HepG2 (cell line): ENCODE results near the gene LRRC3C. TPM values are rescaled to one million over a fixed set of nuclear protein-coding genes. Genes with fewer than 3 reads are reported as not detected.

Experiments
- AGO2 ChIP-seq: fragments of 200-400 bp; formaldehyde crosslinking; optimal IDR thresholded peaks from 2 replicates; pipeline ENCODE3; 2017; ENCODE audit warnings: mild to moderate bottlenecking, low read depth, low read length, moderate library complexity
- BHLHE40 ChIP-seq: IDR thresholded peaks from 2 replicates; pipeline ENCODE4 v1.6.1; 2011; ENCODE audit warnings: low read length, improper control_type of control experiment
- CREM ChIP-seq, 2 experiments: sonication (generic) in 1 of 2; formaldehyde crosslinking in 1 of 2; IDR thresholded peaks; 2 replicates each; pipeline versions ENCODE4 v1.4.0 to v1.6.1; 2016 to 2020; ENCODE audit warnings: antibody characterized with exemption in 1 of 2, mild to moderate bottlenecking in 1 of 2, missing genetic modification reagents in 1 of 2
- EEA1 ChIP-seq: sonication (generic); formaldehyde crosslinking; IDR thresholded peaks from 2 replicates; pipeline ENCODE4 v1.5.1; 2020; ENCODE audit warnings: mild to moderate bottlenecking, missing genetic modification reagents, borderline replicate concordance
- EED ChIP-seq: sonication (generic); formaldehyde crosslinking; IDR thresholded peaks from 2 replicates; pipeline ENCODE4 v1.5.0; 2020; ENCODE audit warnings: mild to moderate bottlenecking, missing genetic modification reagents
- HMGA1 ChIP-seq: sonication (generic); formaldehyde crosslinking; conservative IDR thresholded peaks from 2 replicates; pipeline ENCODE4 v1.4.0; 2020; ENCODE audit warnings: missing genetic modification reagents
- HNF4G ChIP-seq, 2 experiments: sonication (generic) in 1 of 2; formaldehyde crosslinking in 1 of 2; IDR thresholded peaks; 2 replicates each; pipeline versions ENCODE4 v1.4.0 to v1.6.1; 2011 to 2020; ENCODE audit warnings: borderline replicate concordance in 2 of 2, low read depth in 2 of 2, mild to moderate bottlenecking in 2 of 2, low read length in 1 of 2, missing genetic modification reagents in 1 of 2, moderate library complexity in 1 of 2
- HNRNPK ChIP-seq: fragments of 200-400 bp; formaldehyde crosslinking; IDR thresholded peaks from 2 replicates; pipeline ENCODE4 v1.6.1; 2018; ENCODE audit warnings: low read length, low read depth, moderate library complexity, mild to moderate bottlenecking; ENCODE audit not compliant: poor library complexity, severe bottlenecking
- HNRNPLL ChIP-seq: fragments of 200-400 bp; formaldehyde crosslinking; IDR thresholded peaks from 2 replicates; pipeline ENCODE4 v1.6.1; 2017; ENCODE audit warnings: mild to moderate bottlenecking, low read depth, low read length; ENCODE audit not compliant: poor library complexity, severe bottlenecking
- ISL2 ChIP-seq: sonication (generic); formaldehyde crosslinking; IDR thresholded peaks from 2 replicates; pipeline ENCODE4 v1.5.0; 2020; ENCODE audit warnings: missing genetic modification reagents
- JDP2 ChIP-seq: sonication (generic); formaldehyde crosslinking; IDR thresholded peaks from 2 replicates; pipeline ENCODE4 v1.8.1; 2022; ENCODE audit warnings: missing genetic modification reagents, borderline replicate concordance
- KAT8 ChIP-seq: IDR thresholded peaks from 2 replicates; pipeline ENCODE4 v1.6.1; 2016; ENCODE audit warnings: missing genetic modification reagents, missing compliant biosample characterization
- KDM2A ChIP-seq: sonication (generic); formaldehyde crosslinking; IDR thresholded peaks from 2 replicates; pipeline ENCODE4 v1.4.0; 2020; ENCODE audit warnings: low read depth, missing genetic modification reagents, borderline replicate concordance
- NFKBIZ ChIP-seq: IDR thresholded peaks from 2 replicates; pipeline ENCODE4 v1.6.1; 2018; ENCODE audit warnings: missing genetic modification reagents, missing compliant biosample characterization
- RELA ChIP-seq: sonication (generic); formaldehyde crosslinking; IDR thresholded peaks from 2 replicates; pipeline ENCODE4 v1.4.0; 2020; ENCODE audit warnings: missing genetic modification reagents
- REXO4 ChIP-seq: sonication (generic); formaldehyde crosslinking; IDR thresholded peaks from 2 replicates; pipeline ENCODE4 v1.8.0; 2022; ENCODE audit warnings: missing genetic modification reagents, mild to moderate bottlenecking, borderline replicate concordance
- RFXAP ChIP-seq: sonication (generic); formaldehyde crosslinking; IDR thresholded peaks from 2 replicates; pipeline ENCODE4 v1.4.0; 2020; ENCODE audit warnings: missing genetic modification reagents, borderline replicate concordance
- SNAPC2 ChIP-seq: sonication (generic); formaldehyde crosslinking; IDR thresholded peaks from 2 replicates; pipeline ENCODE4 v1.8.1; 2022; ENCODE audit warnings: mild to moderate bottlenecking, missing genetic modification reagents
- ZFP82 ChIP-seq: sonication (generic); formaldehyde crosslinking; IDR thresholded peaks from 2 replicates; pipeline ENCODE4 v1.5.1; 2020; ENCODE audit warnings: mild to moderate bottlenecking, missing genetic modification reagents, borderline replicate concordance
- ZNF10 ChIP-seq: sonication (generic); formaldehyde crosslinking; IDR thresholded peaks from 2 replicates; pipeline ENCODE4 v1.4.0; 2020; ENCODE audit warnings: mild to moderate bottlenecking, low read depth, missing genetic modification reagents, borderline replicate concordance
- polyA plus RNA-seq, 8 experiments: library from polyadenylated mRNA; depleted of rRNA in 3 of 8; stranded (reverse) in 7 of 8; unstranded in 1 of 8; fragments of >200 nt; fragmentation: Illumina TruSeq in 4 of 8; extraction: Trizol in 4 of 8; gene quantifications; 2 replicates each; pipeline versions ENCODE4 v1.2.1 to v1.2.3, GENCODE V29; 2011 to 2016; ENCODE audit warnings: low read depth in 4 of 8, missing spikeins in 1 of 8, mixed read lengths in 1 of 8; ENCODE audit not compliant: insufficient read depth in 1 of 8
- total RNA-seq, 5 experiments: library from RNA; depleted of rRNA; stranded (reverse); fragments of >200 nt; fragmentation: Illumina TruSeq; extraction: Trizol; gene quantifications; 2 replicates each; pipeline ENCODE4 v1.2.3, GENCODE V29; 2016; ENCODE audit warnings: low read depth in 1 of 5
- TF ChIP-seq, protein P1 (sequence below): sonication (generic); formaldehyde crosslinking; IDR thresholded peaks from 2 replicates; pipeline ENCODE4 v1.4.0; 2020; ENCODE audit warnings: missing genetic modification reagents
- TF ChIP-seq, protein P2 (sequence below): sonication (generic); formaldehyde crosslinking; IDR thresholded peaks from 2 replicates; pipeline ENCODE4 v1.9.0; 2022; ENCODE audit warnings: low read depth, missing genetic modification reagents
- TF ChIP-seq, protein P3 (sequence below): sonication (generic); formaldehyde crosslinking; IDR thresholded peaks from 2 replicates; pipeline ENCODE4 v1.8.0; 2022; ENCODE audit warnings: missing genetic modification reagents, low read depth, mild to moderate bottlenecking, borderline replicate concordance

Gene LRRC3C
- total and polyA plus RNA-seq, 2 of the 13 experiments (the other 11 are each of a cell fraction or from before 2014, with no cell fraction given), result 0.17 TPM; not detected in 1

DNA sequence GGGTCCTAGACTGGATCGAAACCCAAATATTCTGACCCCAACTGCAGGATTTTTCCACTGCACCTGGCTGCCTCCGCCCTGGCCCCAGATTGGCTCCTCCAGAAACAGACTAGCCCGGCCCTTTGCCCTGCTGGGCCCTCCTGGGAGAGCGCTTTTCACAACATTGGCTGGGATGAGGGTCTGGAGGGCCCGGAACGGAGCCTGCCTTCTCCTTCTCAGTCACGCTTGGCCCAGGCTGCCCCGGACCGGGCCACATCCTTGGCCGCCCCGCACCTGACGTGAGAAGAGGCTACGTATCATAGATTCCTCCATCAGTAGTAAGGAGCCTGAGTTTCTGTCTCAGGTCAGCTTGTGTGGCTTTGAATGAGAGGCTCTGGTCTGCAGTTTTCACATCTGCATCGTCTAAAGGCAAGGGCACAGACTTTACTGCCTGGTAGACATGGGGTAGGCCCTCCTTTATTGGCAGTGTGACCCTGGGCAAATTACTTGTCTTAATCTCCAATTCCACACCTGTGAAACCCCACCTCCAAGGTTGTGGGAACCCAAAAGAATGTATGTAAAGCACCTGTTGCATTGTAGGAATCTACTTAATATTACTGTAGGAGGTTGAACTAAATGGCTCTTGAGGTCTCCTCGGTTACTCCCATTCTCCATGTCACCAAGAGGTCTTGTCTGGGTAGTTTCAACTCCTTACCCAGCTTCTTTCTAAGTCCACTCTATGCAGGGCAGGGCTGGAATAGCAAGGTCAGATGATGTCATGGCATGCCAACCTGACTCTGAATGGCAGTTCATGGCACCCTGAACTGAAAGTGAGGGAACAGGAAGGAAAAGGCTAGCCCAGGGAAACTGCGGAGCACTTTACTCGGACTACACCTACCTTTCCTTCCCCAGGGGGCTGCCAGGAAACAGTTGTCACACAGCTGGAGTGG lies 661 bp downstream of the LRRC3C start (continued):
- TF ChIP-seq HNRNPK, result no peak
- peak; percentile 60 for TF ChIP-seq HNRNPLL
- TF ChIP-seq HNF4G (IDR thresholded peaks at IDR 0.05; ENCODE audit: borderline replicate concordance, low read depth, low read length), result no peak
- no peak for TF ChIP-seq HNF4G (CRISPR knock-in tag; IDR thresholded peaks at IDR 0.05; ENCODE audit: borderline replicate concordance, low read depth)
- peak; percentile 35; the same call in 1 of the 2 replicates for TF ChIP-seq ZNF10
- TF ChIP-seq, protein P1, sequence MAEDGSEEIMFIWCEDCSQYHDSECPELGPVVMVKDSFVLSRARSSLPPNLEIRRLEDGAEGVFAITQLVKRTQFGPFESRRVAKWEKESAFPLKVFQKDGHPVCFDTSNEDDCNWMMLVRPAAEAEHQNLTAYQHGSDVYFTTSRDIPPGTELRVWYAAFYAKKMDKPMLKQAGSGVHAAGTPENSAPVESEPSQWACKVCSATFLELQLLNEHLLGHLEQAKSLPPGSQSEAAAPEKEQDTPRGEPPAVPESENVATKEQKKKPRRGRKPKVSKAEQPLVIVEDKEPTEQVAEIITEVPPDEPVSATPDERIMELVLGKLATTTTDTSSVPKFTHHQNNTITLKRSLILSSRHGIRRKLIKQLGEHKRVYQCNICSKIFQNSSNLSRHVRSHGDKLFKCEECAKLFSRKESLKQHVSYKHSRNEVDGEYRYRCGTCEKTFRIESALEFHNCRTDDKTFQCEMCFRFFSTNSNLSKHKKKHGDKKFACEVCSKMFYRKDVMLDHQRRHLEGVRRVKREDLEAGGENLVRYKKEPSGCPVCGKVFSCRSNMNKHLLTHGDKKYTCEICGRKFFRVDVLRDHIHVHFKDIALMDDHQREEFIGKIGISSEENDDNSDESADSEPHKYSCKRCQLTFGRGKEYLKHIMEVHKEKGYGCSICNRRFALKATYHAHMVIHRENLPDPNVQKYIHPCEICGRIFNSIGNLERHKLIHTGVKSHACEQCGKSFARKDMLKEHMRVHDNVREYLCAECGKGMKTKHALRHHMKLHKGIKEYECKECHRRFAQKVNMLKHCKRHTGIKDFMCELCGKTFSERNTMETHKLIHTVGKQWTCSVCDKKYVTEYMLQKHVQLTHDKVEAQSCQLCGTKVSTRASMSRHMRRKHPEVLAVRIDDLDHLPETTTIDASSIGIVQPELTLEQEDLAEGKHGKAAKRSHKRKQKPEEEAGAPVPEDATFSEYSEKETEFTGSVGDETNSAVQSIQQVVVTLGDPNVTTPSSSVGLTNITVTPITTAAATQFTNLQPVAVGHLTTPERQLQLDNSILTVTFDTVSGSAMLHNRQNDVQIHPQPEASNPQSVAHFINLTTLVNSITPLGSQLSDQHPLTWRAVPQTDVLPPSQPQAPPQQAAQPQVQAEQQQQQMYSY (CRISPR knock-in tag), result no peak
- TF ChIP-seq KAT8 (CRISPR knock-in tag), result no peak
- TF ChIP-seq REXO4, result no peak
- TF ChIP-seq KDM2A (CRISPR knock-in tag), result no peak
- TF ChIP-seq, protein P2, sequence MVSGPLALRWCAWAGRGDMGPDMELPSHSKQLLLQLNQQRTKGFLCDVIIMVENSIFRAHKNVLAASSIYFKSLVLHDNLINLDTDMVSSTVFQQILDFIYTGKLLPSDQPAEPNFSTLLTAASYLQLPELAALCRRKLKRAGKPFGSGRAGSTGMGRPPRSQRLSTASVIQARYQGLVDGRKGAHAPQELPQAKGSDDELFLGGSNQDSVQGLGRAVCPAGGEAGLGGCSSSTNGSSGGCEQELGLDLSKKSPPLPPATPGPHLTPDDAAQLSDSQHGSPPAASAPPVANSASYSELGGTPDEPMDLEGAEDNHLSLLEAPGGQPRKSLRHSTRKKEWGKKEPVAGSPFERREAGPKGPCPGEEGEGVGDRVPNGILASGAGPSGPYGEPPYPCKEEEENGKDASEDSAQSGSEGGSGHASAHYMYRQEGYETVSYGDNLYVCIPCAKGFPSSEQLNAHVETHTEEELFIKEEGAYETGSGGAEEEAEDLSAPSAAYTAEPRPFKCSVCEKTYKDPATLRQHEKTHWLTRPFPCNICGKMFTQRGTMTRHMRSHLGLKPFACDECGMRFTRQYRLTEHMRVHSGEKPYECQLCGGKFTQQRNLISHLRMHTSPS (CRISPR knock-in tag), result peak; percentile 71
- TF ChIP-seq HMGA1 (CRISPR knock-in tag), result no peak
- TF ChIP-seq ZFP82 (CRISPR knock-in tag), result 0 out of 2 replicates have a peak, but pooled peaks have one; percentile 6
- no peak; the same call in 1 of the 2 replicates for TF ChIP-seq EED (CRISPR knock-in tag)
- TF ChIP-seq SNAPC2, result peak; percentile 86; the same call in 1 of the 2 replicates
- TF ChIP-seq RELA (CRISPR knock-in tag), result no peak
- no peak for TF ChIP-seq ISL2
- TF ChIP-seq EEA1 (CRISPR knock-in tag), result no peak
- TF ChIP-seq CREM (IDR thresholded peaks at IDR 0.05), result no peak
- TF ChIP-seq CREM (CRISPR knock-in tag; IDR thresholded peaks at IDR 0.05), result no peak
- no peak for TF ChIP-seq BHLHE40
- no peak for TF ChIP-seq RFXAP (CRISPR knock-in tag)
- no peak for TF ChIP-seq NFKBIZ
- TF ChIP-seq, protein P3, sequence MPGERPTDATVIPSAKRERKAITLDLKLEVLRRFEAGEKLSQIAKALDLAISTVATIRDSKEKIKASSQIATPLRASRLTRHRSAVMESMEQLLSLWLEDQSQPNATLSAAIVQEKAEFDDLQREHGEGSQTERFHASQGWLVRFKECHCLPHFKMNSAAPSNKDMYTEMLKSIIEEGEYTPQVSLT (CRISPR knock-in tag), result no peak
- no peak for TF ChIP-seq JDP2 (CRISPR knock-in tag)
- TF ChIP-seq AGO2, result peak; percentile 8
